Stomach (tissue), 4 donors: ENCODE data around the gene NAA38.

Source experiments
- CTCF ChIP-seq, 7 experiments: fragments of 450-650 bp in 4 of 7; fragments of 200-600 bp in 3 of 7; sonication (generic) in 3 of 7; IDR thresholded peaks; one replicate each; pipeline ENCODE4 v1.5.1; 2016 to 2019; ENCODE audit warnings: antibody characterized with exemption in 7 of 7, control low read depth in 2 of 7, mild to moderate bottlenecking in 1 of 7
- EP300 ChIP-seq: sonication (generic); formaldehyde crosslinking; IDR thresholded peaks from one replicate; pipeline ENCODE4 v1.6.1; 2017; ENCODE audit warnings: antibody characterized with exemption

GRCh38 chr17:7834957-7835813 is 22.2 kb downstream of the NAA38 start:
- TF ChIP-seq CTCF (IDR thresholded peaks at IDR 0.05) (peak in 5 of 7 experiments; percentile 60 to 92 (median 80)), EP300 (no peak)
